H1 (cell line): Measurements from ENCODE around the gene SLC36A2. TPM values are rescaled to one million over a fixed set of nuclear protein-coding genes. Genes with fewer than 3 reads are reported as not detected.

ENCODE experiments used
- CHD7 ChIP-seq: fragments of 300-600 bp; sonication (generic); IDR thresholded peaks from 2 replicates; pipeline ENCODE4 v1.7.1; 2012; ENCODE audit warnings: low read length, moderate library complexity, mild to moderate bottlenecking, inconsistent platforms; ENCODE audit not compliant: insufficient replicate concordance
- CTBP2 ChIP-seq: IDR thresholded peaks from 2 replicates; pipeline ENCODE4 v1.7.0; 2011; ENCODE audit warnings: borderline replicate concordance, mild to moderate bottlenecking, moderate library complexity, mixed read lengths, low read length; ENCODE audit not compliant: insufficient read depth, insufficient read length
- EP300 ChIP-seq, 2 experiments: IDR thresholded peaks; 1 replicate in 1 of 2; 2 replicates in 1 of 2; pipeline ENCODE4 v1.6.1; 2011 to 2012; ENCODE audit warnings: low read depth in 2 of 2, low read length in 2 of 2, mild to moderate bottlenecking in 2 of 2, borderline replicate concordance in 1 of 2, inconsistent platforms in 1 of 2, moderate library complexity in 1 of 2
- EZH2 ChIP-seq: fragments of 200-600 bp; sonication (generic); IDR thresholded peaks from 2 replicates; pipeline ENCODE4 v1.7.1; 2012; ENCODE audit warnings: low read depth, mild to moderate bottlenecking, moderate library complexity, low read length, inconsistent platforms; ENCODE audit not compliant: severe bottlenecking
- SP4 ChIP-seq: IDR thresholded peaks from 2 replicates; pipeline ENCODE4 v1.6.1; 2012; ENCODE audit warnings: low read length, inconsistent platforms
- YY1 ChIP-seq: IDR thresholded peaks from 2 replicates; pipeline ENCODE4 v1.6.1; 2011; ENCODE audit warnings: low read depth, mild to moderate bottlenecking, low read length
- polyA plus RNA-seq, 7 experiments: library from polyadenylated mRNA; depleted of rRNA in 3 of 7; stranded (reverse) in 5 of 7; unstranded in 2 of 7; fragments of >200 nt in 5 of 7; fragments of 200-250 nt in 2 of 7; gene quantifications; 1 replicate in 5 of 7; 2 replicates in 1 of 7; 4 replicates in 1 of 7; pipeline versions ENCODE4 v1.2.1 to v1.2.3, GENCODE V29; 2011 to 2013; ENCODE audit warnings: missing spikeins in 2 of 7, mixed read lengths in 2 of 7
- total RNA-seq: library from RNA; stranded (reverse); fragmentation: NEBNext Ultra II Directional; extraction: Animal tissue kit (Norgen Biotek cat#: 25700); gene quantifications from 2 replicates; pipeline ENCODE4 v1.2.1, GENCODE V29; 2021

Gene SLC36A2
- total and polyA plus RNA-seq, 2 of the 8 experiments (the other 6 are each of a cell fraction or from before 2014, with no cell fraction given) = 0.30 TPM; not detected in 1

GRCh38 chr5:151326266-151326665, 21.1 kb downstream of the SLC36A2 start (continued):
- TF ChIP-seq EZH2 (no peak), CHD7 (no peak), EP300 (IDR thresholded peaks at IDR 0.05; ENCODE audit: borderline replicate concordance in 1 of 2, low read depth in 2 of 2, low read length in 2 of 2) (no peak), CTBP2 (no peak), YY1 (no peak), SP4 (no peak)
